ENCODE data around the gene GRM8. TPM values are rescaled to one million over a fixed set of nuclear protein-coding genes. Genes with fewer than 3 reads are reported as not detected.

The GRM8 gene
- polyA plus RNA-seq, 1 donor (not counting 4 experiments of a cell fraction or from before 2014, with no cell fraction given) = not detected

- FAIRE-seq (no peak), DNase-seq (ENCODE audit: low read depth, low spot score) (no peak)
- H3K79me2 ChIP-seq (ENCODE audit: control insufficient read depth, insufficient read depth, low read length) = no peaks in the 10 kb centered on the region
- no peak overlapping the region for H3K4me2 ChIP-seq (ENCODE audit: control insufficient read depth, extremely low read depth, insufficient read depth, low read depth, low read length)
- no peak overlapping the region for H3K27ac ChIP-seq (ENCODE audit: control insufficient read depth, insufficient read depth, low read length)
- no peaks in the 10 kb centered on the region for H3K4me1 ChIP-seq (ENCODE audit: control insufficient read depth, extremely low read depth, insufficient read depth, low read length)
- H4K20me1 ChIP-seq (ENCODE audit: control insufficient read depth, extremely low read depth, insufficient read depth, low read length) = no peaks in the 10 kb centered on the region
- dilution Hi-C loops (cut with MboI; ENCODE audit: extremely low pct_ligation_motif_present, low sequenced_read_pairs) = no loop called here
- no peaks in the 10 kb centered on the region for H3K36me3 ChIP-seq (ENCODE audit: control insufficient read depth in 2 of 2, extremely low read depth in 1 of 2, insufficient read depth in 2 of 2, low read length in 2 of 2)
- H3K4me3 ChIP-seq (ENCODE audit: control insufficient read depth in 2 of 3, extremely low read depth in 1 of 3, insufficient read depth in 2 of 3, low read depth in 1 of 3, low read length in 3 of 3) = no peak overlapping the region
- TF ChIP-seq EZH2 (IDR thresholded peaks at IDR 0.05; ENCODE audit: low read length) = no peak
- TF ChIP-seq CTCF (optimal IDR thresholded peaks at IDR 0.05 in 1 of 3, IDR thresholded peaks at IDR 0.05 in 1 of 3, conservative IDR thresholded peaks at IDR 0.05 in 1 of 3; ENCODE audit: extremely low read depth in 1 of 3, insufficient read depth in 2 of 3, low read length in 3 of 3) = peak in 1 of 3 experiments; percentile 33
- H3K9ac ChIP-seq (ENCODE audit: control insufficient read depth, extremely low read depth, insufficient read depth, low read length) = no peak overlapping the region
- no peaks in the 10 kb centered on the region for H3K9me1 ChIP-seq (ENCODE audit: control insufficient read depth, extremely low read depth, insufficient read depth, low read length)
- H3K27me3 ChIP-seq (ENCODE audit: control insufficient read depth, extremely low read depth, insufficient read depth, low read length) = no peaks in the 10 kb centered on the region
- H2AFZ ChIP-seq (ENCODE audit: control insufficient read depth, low read length) = no peak overlapping the region
- no peaks in the 10 kb centered on the region for H3K9me3 ChIP-seq (ENCODE audit: control insufficient read depth, low read depth, low read length)
These were observed 12.9 kb downstream of the GRM8 start for GRCh38 chr7:127239814-127240213.

GRCh38 chr7:127233630-127234029, 19.1 kb downstream of the GRM8 start:
- FAIRE-seq = no peak
- dilution Hi-C loops (cut with MboI; ENCODE audit: extremely low pct_ligation_motif_present, low sequenced_read_pairs) = no loop called here
- H3K9me1 ChIP-seq (ENCODE audit: control insufficient read depth, extremely low read depth, insufficient read depth, low read length) = no peaks in the 10 kb centered on the region

More at GRCh38 chr7:127233630-127234029, 19.1 kb downstream of the GRM8 start:
- H3K36me3 ChIP-seq (ENCODE audit: control insufficient read depth in 2 of 2, extremely low read depth in 1 of 2, insufficient read depth in 2 of 2, low read length in 2 of 2) = no peaks in the 10 kb centered on the region
- peaks cover 2% of the 10 kb centered on the region for H3K27me3 ChIP-seq (ENCODE audit: control insufficient read depth, extremely low read depth, insufficient read depth, low read length)
- H3K9ac ChIP-seq (ENCODE audit: control insufficient read depth, extremely low read depth, insufficient read depth, low read length) = no peak overlapping the region
- no peaks in the 10 kb centered on the region for H3K9me3 ChIP-seq (ENCODE audit: control insufficient read depth, low read depth, low read length)
- H4K20me1 ChIP-seq (ENCODE audit: control insufficient read depth, extremely low read depth, insufficient read depth, low read length) = no peaks in the 10 kb centered on the region
- no peaks in the 10 kb centered on the region for H3K4me1 ChIP-seq (ENCODE audit: control insufficient read depth, extremely low read depth, insufficient read depth, low read length)
- H3K79me2 ChIP-seq (ENCODE audit: control insufficient read depth, insufficient read depth, low read length) = no peaks in the 10 kb centered on the region
- no peak for TF ChIP-seq EZH2 (IDR thresholded peaks at IDR 0.05; ENCODE audit: low read length)
- TF ChIP-seq CTCF (optimal IDR thresholded peaks at IDR 0.05 in 1 of 3, IDR thresholded peaks at IDR 0.05 in 1 of 3, conservative IDR thresholded peaks at IDR 0.05 in 1 of 3; ENCODE audit: extremely low read depth in 1 of 3, insufficient read depth in 2 of 3, low read length in 3 of 3) = no peak
- no peak overlapping the region for H3K4me2 ChIP-seq (ENCODE audit: control insufficient read depth, extremely low read depth, insufficient read depth, low read depth, low read length)
- H2AFZ ChIP-seq (ENCODE audit: control insufficient read depth, low read length) = no peak overlapping the region
- H3K4me3 ChIP-seq (ENCODE audit: control insufficient read depth in 2 of 3, extremely low read depth in 1 of 3, insufficient read depth in 2 of 3, low read depth in 1 of 3, low read length in 3 of 3) = no peak overlapping the region
- no peak for DNase-seq (ENCODE audit: low read depth, low spot score)
- H3K27ac ChIP-seq (ENCODE audit: control insufficient read depth, insufficient read depth, low read length) = no peak overlapping the region
